HT1080 (cell line): Measurements from ENCODE around the gene WSB1. TPM values are rescaled to one million over a fixed set of nuclear protein-coding genes. Genes with fewer than 3 reads are reported as not detected.
"Not testable (repeated sequence)": the region's sequence is repeated elsewhere in the genome, so short reads cannot be mapped to it uniquely, and the experiment has no call there.

Experiments
- DNase-seq: peaks from one replicate; pipeline ENCODE4 v3.0.0-alpha.2; 2015; ENCODE audit warnings: low read depth
- total RNA-seq: library from RNA; depleted of rRNA; stranded (reverse); fragments of >200 nt; shearing (Covaris generic); gene quantifications from 2 replicates; pipeline ENCODE4 v1.2.3, GENCODE V29; 2014

WSB1 gene
- total RNA-seq, 1 experiment from 2014 or later: 62.4 TPM

DNA sequence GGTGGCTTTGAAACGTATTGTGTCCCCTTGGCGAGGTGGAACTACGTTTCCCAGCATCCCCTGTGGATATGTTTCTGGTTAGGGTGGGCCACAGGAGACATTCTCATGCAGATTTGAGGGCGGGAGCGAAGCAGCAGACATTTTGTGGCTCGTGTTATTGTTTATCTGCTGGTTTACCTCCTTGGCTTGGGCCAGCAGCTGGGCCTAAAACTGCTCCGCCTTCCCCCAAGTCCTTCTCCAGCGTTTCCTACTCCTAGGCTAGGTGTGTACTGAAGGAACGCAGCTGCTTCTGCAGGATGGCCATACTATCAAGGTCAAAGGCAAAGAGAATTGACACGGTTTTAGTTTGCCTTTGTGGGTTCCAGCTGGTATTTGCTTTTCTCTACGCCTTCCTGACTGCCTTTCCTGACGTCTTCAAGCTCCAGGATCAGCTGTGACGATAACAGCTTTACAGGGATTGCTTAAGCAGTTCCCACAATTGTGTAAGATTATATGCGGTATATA is 17.2 kb upstream of the WSB1 start:
- DNase-seq: no peak

DNA sequence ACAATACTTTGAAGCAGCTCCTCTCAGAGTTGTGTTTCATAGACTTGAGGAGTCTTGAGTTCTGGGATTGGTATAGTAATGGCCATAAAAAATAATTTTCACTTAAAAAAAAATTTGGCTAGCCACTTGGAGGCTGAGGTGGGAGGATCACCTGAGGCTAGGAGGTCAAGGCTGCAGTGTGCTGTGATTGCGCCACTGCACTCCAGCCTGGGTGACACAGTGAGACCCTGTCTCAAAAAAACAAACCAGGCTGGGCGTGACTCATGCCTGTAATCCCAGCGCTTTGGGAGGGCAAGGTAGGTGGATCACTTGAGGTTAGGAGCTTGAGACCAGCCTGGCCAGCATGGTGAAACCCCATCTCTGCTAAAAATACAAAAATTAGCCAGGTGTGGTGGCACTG is 14.8 kb upstream of the WSB1 start:
- DNase-seq: not testable (repeated sequence)

DNA sequence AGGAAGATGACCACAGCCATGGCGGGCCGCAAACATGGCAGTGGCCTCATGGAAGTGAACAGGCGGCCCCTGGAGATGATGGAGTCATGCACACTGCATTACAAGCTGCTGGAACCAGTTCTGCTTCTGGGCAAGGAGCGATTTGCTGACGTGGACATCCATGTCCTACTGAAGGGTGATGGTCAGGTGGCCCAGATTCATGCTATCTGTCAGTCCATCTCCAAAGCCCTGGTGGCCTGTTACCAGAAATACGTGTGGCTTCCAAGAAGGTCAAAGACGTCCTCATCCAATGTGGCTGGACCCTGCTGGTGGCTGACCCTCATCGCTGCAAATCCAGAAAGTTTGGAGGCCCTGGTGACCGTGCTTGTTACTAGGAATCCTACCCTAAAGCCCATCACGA is 13.4 kb upstream of the WSB1 start:
- DNase-seq: no peak

DNA sequence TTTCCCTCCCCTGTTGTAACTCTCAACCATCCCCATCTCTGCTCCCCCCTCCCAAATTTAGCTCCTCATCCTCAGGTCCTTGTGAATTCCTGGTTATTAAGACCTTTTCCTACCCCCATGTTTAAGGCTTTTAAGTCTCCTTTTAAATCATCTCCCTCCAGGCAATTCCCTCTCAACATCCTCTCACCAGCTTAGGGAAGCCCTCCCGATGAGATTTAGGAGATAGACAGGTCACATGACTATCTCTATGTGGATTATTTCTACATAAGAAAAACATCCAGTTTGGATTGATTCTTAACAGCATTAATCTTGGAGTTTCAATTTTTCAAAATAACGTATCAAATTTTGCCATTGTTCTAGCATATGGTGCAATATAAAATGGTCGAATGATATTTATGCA is 12.5 kb upstream of the WSB1 start:
- DNase-seq: no peak

DNA sequence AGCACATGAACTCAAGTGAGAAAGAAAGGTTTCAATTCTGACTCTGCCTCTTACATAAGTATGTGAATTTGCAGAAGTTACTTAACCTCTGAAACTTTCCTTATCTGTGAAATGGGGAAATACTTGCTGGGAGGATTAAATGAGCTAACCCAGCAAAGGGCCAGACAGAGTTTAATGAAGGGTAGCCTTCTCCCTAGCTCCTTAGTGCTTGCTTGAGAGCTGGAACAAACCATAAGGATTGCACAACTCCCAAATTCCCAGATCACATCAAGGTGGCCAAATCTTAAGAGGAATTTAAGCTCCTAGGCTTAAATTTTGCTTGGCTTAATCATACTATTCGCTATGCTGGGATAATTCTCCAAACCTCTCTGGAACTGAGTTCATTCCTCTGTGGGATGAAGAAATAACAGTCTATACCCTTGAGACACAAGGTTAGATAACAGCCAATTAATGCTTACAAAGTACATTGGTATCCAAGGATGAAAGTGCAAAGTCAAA is 11.8 kb upstream of the WSB1 start:
- no peak for DNase-seq

DNA sequence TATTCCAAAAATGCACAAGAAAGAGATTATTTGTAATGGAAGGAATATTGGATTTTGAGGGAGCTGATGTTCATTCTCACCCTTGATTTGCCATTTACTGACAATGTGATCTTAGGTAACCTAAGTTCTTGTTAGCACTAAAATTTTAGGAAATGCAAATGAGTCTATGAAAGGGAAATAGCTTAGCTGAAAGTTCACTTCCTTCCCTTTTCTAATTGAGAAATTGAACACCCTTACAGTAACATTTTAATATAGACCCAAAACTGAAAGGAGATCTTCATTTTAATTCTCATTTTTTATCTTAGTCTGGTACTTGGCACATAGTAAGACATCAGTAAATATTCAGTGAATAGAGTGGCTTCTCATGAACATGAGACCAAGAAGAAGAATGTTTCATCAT is 10.9 kb upstream of the WSB1 start:
- no peak for DNase-seq

DNA sequence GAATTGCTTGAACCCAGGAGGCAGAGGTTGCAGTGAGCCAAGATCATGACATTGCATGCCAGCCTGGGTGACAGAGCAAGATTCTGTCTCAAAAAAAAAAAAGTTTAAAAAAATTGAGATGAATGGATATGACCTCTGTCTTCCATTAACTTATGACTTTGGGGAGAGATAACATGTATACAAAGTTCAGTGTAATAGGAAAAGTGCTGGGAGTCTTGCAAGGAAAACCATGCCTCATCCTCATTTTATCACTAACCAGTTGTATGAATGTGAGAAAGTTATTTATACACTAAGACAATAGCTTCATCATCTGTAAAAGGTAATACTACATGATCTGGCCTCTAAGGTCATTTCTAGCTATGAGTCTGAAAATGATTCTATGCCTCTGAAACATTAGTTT is 10.2 kb upstream of the WSB1 start:
- no peak for DNase-seq

DNA sequence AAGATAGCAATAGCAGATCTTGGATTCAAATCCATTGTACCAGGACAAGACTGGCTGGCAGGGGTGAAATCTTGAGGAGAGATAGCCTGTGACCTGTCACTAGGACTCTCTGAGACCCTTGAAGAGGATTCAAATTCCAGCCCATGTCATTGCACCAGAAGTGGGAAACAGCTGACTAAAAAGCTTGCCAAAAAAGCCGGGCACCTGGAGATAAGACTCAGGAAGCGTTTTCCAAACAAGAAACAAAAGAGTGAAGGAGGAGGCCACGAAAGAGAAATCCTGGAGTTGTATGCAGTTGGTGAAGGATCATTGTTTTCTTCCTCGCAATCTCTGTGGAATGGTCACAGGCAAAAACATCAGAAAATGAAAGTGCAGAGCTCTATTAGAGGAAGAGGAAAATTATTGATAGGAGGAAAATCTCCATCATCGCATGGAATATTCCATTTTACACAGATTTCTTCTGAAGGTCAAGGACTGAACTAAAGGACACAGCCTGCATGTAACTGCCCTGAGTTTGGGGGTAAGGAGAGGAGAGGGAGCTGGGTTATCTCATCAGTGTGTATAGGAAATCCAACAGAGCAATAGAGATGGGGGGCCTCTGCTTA is 9.0 kb upstream of the WSB1 start:
- no peak for DNase-seq

DNA sequence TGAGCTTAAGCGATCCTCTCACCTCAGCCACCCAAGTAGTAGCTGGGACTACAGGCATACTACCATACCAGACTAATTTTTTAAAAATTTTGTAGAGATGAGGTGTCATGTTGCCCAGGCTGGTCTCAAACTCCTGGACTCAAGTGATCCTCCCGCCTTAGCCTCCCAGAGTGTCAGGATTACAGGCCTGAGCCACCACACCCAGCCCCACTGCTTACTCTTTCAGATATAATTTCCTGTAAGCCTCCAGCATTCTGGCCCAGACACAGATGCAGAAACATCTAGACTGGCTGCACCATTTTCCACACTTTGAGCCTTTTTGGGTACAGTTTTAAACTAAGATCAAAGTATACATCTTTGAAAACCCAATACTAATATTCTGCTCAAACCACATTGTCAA is 8.4 kb upstream of the WSB1 start:
- DNase-seq: no peak

DNA sequence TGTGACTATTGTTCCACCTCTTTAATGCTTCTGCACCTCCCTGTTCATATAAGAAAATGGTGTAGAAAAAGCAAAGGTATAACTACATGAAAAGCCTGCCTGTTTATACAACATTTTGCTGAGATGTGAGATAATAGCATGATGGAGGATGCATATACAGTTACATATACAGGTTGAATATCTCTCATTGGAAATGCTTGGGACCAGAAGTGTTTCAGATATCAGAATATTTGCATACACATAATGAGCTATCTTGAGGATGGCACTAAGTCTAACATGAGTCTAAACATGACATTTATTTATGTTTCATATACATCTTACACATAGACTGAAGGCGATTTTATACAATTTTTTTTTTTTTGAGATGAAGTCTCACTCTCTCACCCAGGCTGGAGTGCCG is 5.7 kb upstream of the WSB1 start:
- DNase-seq: no peak

DNA sequence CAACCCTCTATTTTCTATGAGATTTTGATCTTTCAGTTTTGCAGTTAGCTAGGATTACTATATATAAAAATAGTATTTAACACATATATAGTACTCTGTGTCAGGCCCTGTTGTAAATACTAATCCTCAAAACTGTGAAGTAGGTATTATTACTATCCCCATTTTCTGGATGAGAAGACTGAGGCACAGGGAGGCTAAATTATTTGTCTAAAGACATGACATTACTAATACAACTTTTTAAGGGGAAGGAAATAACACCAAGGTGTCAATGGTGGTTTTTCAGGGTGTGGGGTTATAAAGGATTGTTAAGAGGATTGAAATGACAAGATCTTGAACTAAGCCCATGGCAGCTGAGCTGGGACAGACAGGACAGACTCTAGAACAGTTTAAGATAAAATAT is 4.1 kb upstream of the WSB1 start:
- DNase-seq: no peak

DNA sequence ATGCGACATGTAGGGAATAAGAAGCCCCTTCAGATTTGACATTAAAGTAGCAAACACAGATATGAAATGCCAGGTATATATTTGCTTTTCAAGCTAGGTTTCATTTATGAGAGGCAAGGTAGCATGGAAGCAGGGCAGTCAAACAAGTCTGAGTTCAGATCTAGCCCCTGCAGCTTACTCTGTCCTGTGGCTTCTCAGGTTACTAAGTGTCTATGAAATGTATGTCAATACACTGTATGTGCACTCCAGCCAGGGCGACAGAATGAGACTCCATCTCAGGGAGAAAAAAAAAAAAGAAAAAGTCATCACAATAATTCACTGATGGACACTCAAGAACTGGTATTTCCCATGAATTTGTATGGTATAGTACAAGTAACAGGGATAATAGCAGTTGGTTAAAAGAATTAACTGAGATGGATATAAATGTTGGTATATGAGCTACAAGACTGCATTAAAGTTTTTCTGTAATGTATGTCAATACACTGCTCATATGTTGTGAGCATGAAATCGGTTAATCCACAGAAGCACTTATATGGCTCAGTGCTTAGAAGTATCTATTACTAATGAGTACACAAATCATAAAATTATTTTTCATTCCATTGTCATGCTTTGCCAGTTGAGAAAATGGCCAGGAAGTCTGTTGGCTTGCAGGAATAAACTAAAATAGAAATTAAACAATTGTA is 2.9 kb upstream of the WSB1 start:
- no peak for DNase-seq

DNA sequence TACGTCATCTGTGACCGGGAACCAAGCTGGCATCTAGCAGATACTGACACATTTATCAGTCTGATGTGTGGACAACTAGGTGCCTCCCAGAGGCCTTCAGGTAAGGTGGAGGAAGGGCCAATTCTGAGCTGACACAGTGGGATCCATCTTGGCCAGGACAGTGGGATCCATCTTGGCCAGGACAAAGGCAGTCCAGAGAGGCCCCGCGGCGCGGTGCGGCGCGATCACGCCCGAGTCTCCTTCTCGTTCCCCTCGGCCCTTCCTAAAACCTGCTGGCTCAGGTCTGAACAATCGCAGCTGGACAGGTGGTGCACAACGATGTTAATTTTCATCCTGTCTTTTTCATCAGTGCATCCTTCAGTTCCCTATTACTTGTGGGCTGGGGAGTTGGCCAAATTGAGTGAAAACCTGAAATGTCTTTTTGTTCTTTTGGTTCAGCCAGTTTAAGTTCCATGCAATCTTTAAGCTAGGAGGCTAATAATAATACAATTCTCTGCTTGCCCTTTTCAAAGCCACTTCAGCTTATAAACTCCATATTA is 486 bp upstream of the WSB1 start:
- no peak for DNase-seq

DNA sequence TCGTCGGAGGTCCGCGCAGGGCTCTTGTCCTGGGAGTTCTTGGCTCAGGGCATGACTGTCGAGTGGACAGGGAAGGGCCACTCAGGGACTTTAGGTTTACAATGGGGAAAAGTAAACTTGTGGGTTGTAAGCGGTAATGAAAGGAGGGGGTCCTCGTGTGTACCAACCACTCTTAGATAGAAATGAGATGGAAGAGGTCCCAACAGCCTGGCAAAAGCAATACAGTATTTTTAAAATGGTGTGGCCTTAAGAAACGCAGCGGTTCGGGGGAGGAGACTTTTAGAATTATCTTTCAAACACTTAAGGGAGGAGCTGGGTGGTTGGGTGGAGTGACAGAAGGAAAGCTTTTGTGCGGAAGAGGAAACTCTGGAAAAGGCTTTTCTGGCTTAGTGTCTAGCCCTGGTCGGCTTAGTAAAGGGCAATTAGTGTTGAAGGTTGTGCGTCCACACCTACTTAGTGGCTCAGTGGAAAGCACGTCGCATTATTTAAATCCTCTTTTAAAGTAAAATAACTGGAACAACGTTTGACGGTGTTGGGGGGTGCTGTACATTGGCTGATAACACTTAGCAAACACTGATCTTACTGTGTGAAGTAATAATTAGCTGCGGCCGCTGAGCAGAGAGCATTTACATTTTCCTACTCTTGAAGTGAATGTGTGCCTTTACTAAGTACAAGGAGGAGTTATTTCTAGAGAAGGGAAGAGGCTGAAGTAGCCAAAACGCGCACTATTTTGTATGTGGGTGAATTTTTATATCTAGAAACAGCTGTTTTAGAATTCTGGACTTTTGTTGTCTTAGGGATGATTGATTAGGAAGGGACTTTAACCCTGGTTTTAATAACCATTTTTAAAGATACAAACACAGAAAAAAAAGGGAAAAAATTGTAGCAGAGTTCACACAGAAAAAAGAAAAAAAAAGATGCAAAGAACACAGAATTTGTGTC is 1.0 kb downstream of the WSB1 start:
- DNase-seq: peak; percentile 81

DNA sequence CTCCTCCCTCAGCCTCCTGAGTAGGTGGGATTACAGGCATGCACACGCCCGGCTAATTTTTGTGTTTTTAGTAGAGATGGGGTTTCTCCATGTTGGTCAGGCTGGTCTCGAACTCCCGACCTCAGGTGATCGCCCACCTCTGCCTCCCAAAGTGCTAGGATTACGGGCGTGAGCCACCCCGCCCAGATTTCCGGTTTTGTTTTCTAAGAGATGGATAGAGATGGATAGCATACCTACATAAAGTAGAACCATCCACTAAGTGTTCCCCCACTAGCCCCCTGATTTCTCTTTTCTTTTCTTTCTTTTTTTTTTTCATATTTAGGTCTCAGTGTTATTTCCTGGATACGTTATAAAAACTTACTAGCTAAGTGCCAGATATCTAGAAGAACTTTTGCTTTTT is 2.0 kb downstream of the WSB1 start:
- no peak for DNase-seq

DNA sequence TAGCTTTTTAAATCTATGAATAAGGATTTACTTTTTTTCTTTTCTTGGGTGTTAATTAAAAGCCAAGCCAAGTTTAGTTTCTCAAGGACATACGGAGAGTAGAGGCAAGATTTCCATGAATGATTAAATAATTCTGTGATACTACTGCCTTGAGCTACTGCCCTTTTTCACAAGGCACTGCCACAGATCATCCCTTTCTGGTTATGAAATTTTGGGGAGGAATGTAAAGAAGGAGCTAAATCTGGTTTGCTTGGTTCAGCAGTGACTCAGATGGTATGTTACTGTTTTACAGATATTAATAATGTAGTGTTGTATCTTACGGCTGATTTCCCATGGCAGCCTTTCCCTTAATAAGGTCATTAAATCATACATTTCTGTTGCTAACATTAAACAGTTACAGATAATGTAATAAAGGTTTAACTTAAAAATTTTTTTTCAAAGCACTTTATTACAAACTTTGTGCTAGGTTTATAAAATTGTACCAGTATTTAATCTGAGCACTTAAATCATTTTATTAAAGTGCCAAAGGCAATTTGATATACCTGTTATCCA is 2.6 kb downstream of the WSB1 start:
- DNase-seq: no peak

DNA sequence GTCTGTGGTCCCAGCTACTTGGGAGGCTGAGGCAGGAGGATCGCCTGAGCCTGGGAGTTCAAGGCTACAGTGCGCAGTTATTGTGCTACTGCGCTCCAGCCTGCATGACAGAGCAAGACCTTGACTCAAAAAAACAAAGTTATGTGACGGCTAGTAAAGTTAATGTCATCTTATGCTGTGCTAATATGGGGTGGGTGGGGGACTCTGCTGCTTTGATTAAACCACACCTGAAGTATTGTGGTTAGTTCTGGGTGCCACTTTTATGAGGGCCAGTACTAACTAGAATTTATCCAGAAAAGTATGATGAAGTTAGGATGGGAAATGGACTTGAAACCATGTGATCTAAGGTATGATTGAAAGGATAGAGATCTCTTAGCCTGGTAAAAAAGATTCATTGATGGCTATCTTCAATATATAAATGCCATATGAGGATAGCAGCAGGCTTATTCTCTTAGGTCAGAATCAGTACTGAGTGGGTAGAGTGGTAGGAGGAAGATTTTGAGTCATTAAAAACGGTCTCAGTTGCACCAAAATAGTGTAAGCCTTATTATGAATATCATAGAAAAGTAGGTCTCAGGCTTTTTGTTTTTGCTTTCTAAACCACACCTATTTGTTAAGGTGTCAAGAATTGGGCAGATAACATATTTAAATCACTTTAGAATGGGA is 5.6 kb downstream of the WSB1 start:
- no peak for DNase-seq

DNA sequence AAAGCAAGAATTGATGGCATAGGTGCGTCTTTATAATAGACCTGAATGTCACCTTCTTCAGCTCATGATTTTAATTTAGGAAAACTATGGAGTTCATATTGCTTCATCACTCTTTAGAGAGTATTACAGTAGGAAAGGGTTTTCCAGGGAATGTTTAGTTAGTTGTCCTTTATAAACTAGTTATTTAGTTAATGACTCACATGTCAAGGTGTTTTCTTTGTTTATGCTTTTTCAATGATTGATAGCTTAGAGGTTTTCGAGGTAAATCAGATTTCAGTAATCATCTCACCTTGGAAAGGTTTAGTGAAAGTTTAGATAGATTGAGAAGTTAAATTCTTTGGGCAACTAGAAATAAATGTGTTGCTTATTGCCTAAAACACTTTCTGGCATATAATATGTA is 9.8 kb downstream of the WSB1 start:
- no peak for DNase-seq

DNA sequence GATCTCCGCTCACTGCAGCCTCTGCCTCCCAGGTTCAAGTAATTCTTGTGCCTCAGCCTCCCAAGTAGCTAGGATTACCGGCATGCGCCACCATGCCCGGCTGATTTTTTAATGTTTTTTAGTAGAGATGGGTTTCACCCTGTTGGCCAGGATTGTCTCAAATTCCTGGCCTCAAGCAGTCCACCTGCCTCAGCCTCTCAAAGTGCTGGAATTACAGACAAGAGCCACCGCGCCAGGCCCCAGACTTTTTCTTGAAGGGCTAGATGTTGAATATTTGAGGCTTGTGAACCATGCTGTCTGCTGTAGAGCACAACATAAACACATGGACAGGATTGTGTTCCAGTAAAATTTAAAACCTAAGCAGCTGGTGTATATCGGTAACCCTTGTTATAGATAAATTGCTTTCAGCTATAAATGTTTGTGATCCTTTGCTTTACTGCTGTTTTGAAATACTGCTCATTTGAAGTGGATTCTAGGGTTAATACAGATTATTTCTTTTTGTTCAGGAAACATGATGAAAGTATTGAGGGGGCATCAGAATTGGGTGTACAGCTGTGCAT is 12.4 kb downstream of the WSB1 start:
- no peak for DNase-seq

DNA sequence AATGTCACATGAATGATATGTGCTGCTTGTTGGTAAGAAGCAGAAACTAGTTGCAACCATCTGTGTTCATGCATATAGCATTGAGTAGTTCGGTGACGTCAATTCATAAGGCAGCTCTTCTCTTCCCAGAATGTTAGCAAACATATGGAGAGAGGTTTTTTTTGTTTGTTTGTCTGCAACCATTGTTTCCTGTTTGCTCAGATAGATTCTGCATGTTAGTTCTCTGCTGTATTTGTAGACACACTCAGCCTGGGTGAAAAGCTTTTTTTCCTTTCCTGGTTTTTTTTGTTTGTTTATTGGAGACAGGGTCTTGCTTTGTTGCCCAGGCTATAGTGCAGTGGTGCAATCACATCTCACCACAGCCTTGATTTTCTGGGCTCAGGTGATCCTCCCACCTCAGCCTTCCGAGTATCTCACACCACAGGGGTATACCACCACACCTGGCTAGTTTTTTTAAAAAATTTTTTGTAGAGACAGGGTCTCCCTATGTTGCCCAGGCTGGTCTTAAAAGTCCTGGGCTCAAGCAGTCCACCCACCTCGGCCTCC is 16.7 kb downstream of the WSB1 start:
- DNase-seq: no peak
